ENCODE measurements around the gene TRIM61.
"Not testable (repeated sequence)": the region's sequence is repeated elsewhere in the genome, so short reads cannot be mapped to it uniquely, and the experiment has no call there.

Gene TRIM61

GRCh38 chr4:164977243-164978164 is at the start of gene TRIM61:
TSS of gene TRIM61 (minus strand) at chr4:164977657. CDS start at chr4:164970002, 7,655 bp downstream.
- DNase-seq (ENCODE audit: low read depth): peak; percentile 10

GRCh38 chr4:165025782-165026181 is 48.3 kb upstream of the TRIM61 start:
- not testable (repeated sequence) for DNase-seq (ENCODE audit: low read depth)

- not testable (repeated sequence) for DNase-seq (ENCODE audit: low read depth)
Measured at GRCh38 chr4:165019995-165020394, 42.5 kb upstream of the TRIM61 start.

GRCh38 chr4:165016971-165017370 is 39.5 kb upstream of the TRIM61 start:
- DNase-seq (ENCODE audit: low read depth): peak; percentile 10

GRCh38 chr4:165013691-165014090 is 36.2 kb upstream of the TRIM61 start:
- no peak for DNase-seq (ENCODE audit: low read depth)

- peak; percentile 4 for DNase-seq (ENCODE audit: low read depth)
Measured at GRCh38 chr4:165011403-165011802, 33.9 kb upstream of the TRIM61 start.

- no peak for DNase-seq (ENCODE audit: low read depth)
Measured at GRCh38 chr4:165010991-165011390, 33.5 kb upstream of the TRIM61 start.

- no peak for DNase-seq (ENCODE audit: low read depth)
Measured at GRCh38 chr4:165010487-165010886, 33.0 kb upstream of the TRIM61 start.

GRCh38 chr4:165009493-165010227 is 32.2 kb upstream of the TRIM61 start:
- no peak for DNase-seq (ENCODE audit: low read depth)

GRCh38 chr4:165006886-165007285 is 29.4 kb upstream of the TRIM61 start:
- no peak for DNase-seq (ENCODE audit: low read depth)

- DNase-seq (ENCODE audit: low read depth): no peak
Measured at GRCh38 chr4:165006456-165006855, 29.0 kb upstream of the TRIM61 start.

GRCh38 chr4:165005352-165005925 is 28.0 kb upstream of the TRIM61 start:
- no peak for DNase-seq (ENCODE audit: low read depth)

GRCh38 chr4:165001957-165002356 is 24.5 kb upstream of the TRIM61 start:
- not testable (repeated sequence) for DNase-seq (ENCODE audit: low read depth)

- not testable (repeated sequence) for DNase-seq (ENCODE audit: low read depth)
Measured at GRCh38 chr4:164998526-164999080, 21.1 kb upstream of the TRIM61 start.

- DNase-seq (ENCODE audit: low read depth): no peak
Measured at GRCh38 chr4:164997941-164998340, 20.5 kb upstream of the TRIM61 start.

GRCh38 chr4:164997324-164997723 is 19.9 kb upstream of the TRIM61 start:
- DNase-seq (ENCODE audit: low read depth): peak; percentile 24

GRCh38 chr4:164996123-164996522 is 18.7 kb upstream of the TRIM61 start:
- not testable (repeated sequence) for DNase-seq (ENCODE audit: low read depth)

GRCh38 chr4:164990786-164991185 is 13.3 kb upstream of the TRIM61 start:
- DNase-seq (ENCODE audit: low read depth): not testable (repeated sequence)

- DNase-seq (ENCODE audit: low read depth): no peak
Measured at GRCh38 chr4:164989471-164989870, 12.0 kb upstream of the TRIM61 start.

GRCh38 chr4:164971929-164972328 is 5.5 kb downstream of the TRIM61 start:
- DNase-seq (ENCODE audit: low read depth): not testable (repeated sequence)

- DNase-seq (ENCODE audit: low read depth): peak; percentile 28
Measured at GRCh38 chr4:164959896-164960295, 17.6 kb downstream of the TRIM61 start.

GRCh38 chr4:164959421-164959820 is 18.0 kb downstream of the TRIM61 start:
- not testable (repeated sequence) for DNase-seq (ENCODE audit: low read depth)
